22Rv1 (cell line): Measurements from ENCODE around the gene PAPPA2.

Experiments
- CTCF ChIP-seq: fragments of 450-650 bp; IDR thresholded peaks from 2 replicates; pipeline ENCODE4 v1.5.1; 2017; ENCODE audit warnings: mild to moderate bottlenecking
- ZFX ChIP-seq: fragments of 450-650 bp; IDR thresholded peaks from 2 replicates; pipeline ENCODE4 v1.6.1; 2017; ENCODE audit warnings: antibody characterized with exemption, borderline replicate concordance

- no peak for TF ChIP-seq CTCF
- no peak for TF ChIP-seq ZFX
These were observed 175.9 kb downstream of the PAPPA2 start for GRCh38 chr1:176638713-176639526.
